B cell (primary cell): ENCODE data around the gene PLXNA1.

Experiments used
- EZH2 ChIP-seq: IDR thresholded peaks from 2 replicates; pipeline ENCODE4 v1.6.1; 2012; ENCODE audit warnings: borderline replicate concordance, low read depth, mild to moderate bottlenecking, moderate library complexity, low read length; ENCODE audit not compliant: insufficient read depth, poor library complexity, severe bottlenecking
- TF ChIP-seq, protein P1 (sequence below): fragments of 200-600 bp; IDR thresholded peaks from one replicate; pipeline ENCODE4 v1.8.0; 2022; ENCODE audit warnings: antibody characterized with exemption, mild to moderate bottlenecking

DNA sequence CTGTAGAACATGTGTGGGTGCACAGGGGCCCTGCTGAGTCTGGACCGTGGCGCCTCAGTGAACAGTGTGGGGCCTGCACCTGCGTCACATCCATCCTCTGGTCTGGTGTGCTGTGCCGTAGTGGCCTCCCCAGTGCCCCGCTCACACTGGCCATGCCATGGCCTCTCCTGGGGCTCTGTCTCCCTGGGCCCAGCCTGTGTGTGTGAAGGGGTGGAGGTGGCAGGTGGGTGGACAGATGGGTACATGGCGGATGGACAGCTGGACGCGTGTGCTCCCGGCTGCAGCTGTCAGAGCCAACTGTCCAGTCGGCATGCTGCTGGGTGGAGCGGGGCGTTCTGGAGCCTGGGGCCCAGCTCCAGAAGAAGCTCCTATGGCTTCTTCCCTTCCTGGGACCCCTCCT lies 17.8 kb downstream of the PLXNA1 start:
- TF ChIP-seq, protein P1, sequence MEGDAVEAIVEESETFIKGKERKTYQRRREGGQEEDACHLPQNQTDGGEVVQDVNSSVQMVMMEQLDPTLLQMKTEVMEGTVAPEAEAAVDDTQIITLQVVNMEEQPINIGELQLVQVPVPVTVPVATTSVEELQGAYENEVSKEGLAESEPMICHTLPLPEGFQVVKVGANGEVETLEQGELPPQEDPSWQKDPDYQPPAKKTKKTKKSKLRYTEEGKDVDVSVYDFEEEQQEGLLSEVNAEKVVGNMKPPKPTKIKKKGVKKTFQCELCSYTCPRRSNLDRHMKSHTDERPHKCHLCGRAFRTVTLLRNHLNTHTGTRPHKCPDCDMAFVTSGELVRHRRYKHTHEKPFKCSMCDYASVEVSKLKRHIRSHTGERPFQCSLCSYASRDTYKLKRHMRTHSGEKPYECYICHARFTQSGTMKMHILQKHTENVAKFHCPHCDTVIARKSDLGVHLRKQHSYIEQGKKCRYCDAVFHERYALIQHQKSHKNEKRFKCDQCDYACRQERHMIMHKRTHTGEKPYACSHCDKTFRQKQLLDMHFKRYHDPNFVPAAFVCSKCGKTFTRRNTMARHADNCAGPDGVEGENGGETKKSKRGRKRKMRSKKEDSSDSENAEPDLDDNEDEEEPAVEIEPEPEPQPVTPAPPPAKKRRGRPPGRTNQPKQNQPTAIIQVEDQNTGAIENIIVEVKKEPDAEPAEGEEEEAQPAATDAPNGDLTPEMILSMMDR = no peak
- no peak for TF ChIP-seq EZH2
